ENCODE results near the gene PLBD2.
"Not testable (repeated sequence)": the region's sequence is repeated elsewhere in the genome, so short reads cannot be mapped to it uniquely, and the experiment has no call there.

Gene PLBD2

DNA sequence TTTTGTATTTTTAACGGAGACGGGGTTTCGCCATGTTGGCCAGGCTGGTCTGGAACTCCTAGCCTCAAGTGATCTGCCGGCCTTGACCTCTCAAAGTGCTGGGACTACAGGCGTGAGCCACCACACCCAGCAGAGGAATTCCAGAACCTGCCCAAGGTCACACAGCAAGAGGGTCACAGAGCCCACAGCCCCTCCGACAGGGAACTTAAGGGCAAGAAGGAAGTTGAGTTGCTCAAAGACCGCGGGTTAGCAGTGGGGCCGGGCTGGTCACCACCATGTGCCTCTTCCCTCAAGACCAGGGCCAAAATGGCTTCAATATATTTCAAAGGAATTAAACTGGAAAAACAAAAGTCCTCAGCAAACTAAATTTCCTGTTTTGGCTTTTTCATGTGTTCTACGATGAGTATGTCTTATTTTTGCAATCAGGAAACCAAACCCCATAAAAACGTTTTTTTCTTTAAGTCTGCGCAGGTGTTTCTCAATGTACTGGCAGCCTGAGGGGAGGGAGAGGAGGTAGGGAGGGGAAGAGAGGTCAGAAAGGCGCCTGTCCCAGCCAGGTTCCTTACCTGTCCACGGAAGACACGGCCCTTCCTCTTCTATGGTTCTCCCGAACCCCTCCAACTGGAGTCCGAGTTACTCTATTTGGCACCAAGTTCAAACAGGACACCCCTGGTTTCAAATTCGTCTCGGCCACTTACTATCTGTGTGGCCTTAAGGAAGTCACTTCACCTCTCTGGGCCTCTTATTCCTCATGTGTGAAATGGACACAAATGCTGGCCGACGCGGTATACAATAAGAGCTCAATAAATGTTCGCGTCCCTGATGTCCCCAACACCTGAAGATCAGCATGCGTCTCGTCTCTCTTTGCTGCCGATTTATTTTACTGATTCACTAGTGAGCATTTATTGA is 24.3 kb upstream of the PLBD2 start:
- DNase-seq (ENCODE audit: low read depth) = no peak

DNA sequence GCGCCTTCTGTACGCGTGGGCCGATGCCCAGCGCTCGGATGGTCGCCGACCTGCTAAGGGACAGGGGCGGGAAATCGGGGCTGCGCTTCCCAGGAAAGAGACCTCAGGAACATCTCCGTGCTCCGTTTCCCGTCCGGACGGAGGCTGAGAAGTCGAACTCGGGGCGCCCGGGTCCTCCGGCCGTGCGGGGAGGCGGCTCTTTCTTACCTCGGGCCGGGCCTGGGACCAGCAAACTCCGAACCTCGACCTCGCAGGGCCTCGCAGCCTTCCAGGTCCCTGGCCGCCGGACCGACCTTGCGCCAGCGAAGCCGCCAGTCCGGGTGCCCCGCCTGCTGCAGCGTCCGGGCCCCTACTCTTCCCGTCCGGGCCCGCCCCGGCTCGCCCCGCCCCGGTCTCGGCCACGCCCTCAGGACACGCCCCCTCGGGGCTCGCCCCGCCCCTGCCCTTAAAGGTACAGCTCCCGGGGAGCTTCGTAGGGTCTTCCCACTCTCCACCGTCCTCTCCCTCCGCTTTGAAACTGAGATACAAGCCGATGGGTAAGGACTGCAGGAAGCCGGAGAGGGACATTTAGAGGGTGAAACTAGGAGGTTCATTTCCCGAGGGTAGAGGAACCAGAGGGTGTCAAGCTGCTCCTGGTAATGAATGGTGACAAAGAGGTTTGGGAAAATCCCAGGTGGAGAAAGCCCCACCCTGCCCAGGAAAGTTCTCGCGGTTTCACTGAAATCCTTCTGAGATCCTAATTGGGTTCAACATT is 23.4 kb upstream of the PLBD2 start, which contains the start of gene SLC8B1:
Gene SLC8B1 (minus strand): TSS at position 324 of the 754 bp plus-strand sequence. CDS start 2,231 bp downstream, outside the sequence.
- DNase-seq (ENCODE audit: low read depth) = peak; percentile 84

DNA sequence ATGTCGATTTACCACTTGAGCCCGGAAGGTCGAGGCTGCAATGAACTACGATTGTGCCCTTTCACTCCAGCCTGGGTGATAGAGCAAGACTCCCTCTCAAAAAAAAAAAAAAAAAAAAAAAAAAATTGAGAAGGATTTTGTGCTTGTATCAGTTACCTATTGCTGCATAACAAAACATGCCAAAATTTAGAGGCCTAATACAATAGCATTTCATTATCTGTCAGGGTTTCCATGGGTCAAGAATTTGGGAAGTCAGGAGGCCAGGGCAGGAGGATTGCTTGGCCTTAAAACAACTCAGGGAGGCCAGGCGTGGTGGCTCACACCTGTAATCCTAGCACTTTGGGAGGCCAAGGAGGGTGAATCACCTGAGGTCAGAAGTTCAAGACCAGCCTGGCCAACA is 18.8 kb upstream of the PLBD2 start:
- DNase-seq (ENCODE audit: low read depth) = no peak

DNA sequence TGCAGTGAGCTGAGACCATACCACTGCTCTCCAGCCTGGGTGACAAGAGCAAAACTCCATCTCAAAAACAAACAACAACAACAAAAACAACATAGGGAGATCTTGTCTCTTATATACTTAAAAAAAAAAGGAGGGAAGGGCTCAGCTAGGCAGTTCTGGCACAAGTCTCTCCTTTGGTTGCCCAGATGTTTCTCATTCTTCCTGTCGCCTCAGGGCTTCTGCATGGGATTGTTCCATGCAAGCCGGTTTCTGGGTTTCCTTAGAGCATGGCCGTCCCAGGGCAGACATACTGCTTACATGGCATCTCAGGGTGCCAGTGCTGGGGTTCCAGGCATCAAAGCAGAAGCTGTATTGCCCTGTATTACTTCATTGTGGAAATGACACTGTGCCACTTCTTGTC is 18.3 kb upstream of the PLBD2 start:
- no peak for DNase-seq (ENCODE audit: low read depth)

DNA sequence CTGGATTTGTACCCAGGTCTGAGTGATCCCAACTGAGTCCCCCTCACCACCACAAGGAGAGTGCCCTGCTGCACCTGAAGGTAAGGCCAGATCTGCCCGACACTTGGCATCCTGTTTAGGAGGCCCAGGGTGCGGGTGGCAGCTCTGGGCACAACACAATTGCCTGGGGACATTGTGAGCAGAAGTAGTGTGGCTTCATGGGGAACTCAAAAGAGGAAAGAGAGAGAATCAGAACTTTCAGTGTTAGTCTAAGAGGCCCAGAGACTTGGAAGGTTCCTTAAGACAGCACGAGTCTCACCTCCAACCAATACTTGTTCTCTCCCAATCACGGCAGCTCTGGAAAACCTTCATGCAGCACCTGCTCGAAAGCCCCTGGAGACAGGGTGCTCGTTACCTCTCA is 16.9 kb upstream of the PLBD2 start:
- DNase-seq (ENCODE audit: low read depth) = no peak

DNA sequence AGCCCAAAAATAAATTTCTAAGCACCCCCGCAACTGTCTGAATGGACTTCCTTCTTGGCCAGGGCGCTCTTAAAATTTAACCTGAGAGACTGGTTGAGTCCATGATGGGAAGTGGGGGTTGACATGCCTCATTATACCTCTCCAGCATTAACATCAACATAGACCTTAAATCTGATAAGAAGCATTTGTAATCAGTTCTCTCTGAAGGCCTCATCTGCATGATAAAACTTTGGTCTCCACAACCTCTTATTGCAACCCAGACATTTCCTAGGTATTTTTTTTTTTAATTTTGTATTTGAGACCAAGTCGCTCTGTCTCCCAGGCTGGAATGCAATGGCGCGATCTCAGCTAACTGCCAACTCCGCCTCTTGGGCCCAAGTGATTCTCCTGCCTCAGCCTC is 13.1 kb upstream of the PLBD2 start:
- DNase-seq (ENCODE audit: low read depth) = no peak

DNA sequence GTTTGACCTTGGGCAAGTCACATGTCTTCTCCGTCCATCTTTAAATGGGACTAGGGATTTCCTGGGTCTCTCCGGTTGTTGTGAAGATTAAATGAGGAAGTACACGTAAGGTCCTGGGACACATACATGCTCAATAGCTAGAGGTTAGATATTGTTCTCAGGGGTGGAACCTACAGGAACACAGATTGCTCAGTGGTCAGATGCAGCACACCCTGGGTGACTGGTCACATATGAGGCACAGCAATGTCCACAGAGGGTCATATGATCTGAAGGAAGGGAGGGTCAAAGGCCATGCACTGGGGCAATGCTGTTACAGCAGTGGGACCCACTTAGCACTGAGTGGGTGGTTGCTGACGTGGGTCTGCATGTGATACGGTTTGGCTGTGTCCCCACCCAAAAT is 12.0 kb upstream of the PLBD2 start:
- DNase-seq (ENCODE audit: low read depth) = no peak

DNA sequence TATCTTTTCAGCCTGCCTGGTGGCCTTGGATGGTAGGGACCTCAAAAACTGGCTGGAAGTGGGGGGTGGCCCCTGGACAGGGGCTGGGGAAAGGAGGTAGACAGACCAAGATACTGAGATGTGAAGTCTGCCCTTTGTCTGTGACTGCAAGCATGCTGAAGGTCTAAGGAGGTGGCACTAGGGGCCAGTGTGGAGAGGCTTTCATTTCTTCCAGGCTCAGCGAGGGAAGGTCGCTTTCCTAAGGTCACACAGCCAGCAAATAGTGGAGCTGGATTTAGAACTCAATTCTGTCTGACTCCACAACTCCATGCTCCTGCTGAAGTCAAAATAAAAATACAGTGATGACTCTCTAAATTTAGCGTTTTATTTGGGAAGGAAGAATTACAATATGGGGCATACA is 11.3 kb upstream of the PLBD2 start:
- no peak for DNase-seq (ENCODE audit: low read depth)

DNA sequence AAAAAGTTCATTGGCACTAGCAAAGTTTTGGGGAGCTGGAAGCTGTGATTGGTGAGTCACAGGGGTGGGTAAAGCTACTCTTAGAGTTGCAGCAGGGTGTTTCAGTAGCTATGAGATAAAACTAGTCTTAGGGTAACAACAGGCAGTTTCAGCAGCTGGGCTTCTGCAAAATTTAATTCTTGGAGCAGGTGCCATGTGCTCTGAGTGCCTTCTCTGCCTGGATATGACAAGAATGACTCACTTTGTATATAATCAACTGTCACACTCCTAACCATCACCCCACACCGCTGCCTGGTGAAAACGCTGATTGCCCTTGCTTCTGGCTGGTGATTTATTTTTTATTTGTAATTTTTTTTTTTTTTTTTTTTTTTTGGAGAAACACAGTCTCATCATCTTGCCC is 10.5 kb upstream of the PLBD2 start:
- no peak for DNase-seq (ENCODE audit: low read depth)

DNA sequence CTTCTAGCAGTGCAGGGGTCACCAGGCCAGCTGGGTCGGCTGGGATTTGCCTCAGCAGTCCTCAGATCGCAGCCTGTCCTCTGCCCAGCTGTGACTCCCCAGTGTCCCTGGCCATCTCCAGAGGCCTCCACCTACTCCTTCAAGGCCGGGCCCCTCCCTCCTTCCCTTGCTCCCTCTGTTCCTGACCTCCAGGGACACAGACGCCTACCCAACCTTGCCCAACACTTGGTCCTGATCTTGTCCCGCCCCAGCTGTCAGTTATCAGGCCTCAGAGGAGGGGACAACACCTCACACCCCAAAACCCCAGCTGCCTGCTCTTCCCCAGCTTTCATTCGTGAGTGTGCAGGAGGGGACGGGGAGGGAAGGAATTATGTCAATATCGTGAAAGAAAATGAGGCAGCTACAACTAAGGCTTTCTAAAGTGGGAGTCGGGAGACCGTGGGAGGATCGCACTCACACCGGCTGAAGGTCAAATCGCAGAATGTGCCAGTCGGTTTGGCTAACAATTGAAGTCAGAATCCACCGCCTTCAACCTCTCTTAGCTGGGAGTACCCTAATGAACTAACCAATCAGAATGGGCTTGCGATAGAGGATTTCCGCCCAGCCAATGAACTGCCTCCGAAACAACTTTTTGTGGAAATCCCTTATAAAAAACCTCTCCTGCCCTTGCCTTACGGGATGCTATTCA is 9.4 kb upstream of the PLBD2 start:
- no peak for DNase-seq (ENCODE audit: low read depth)

DNA sequence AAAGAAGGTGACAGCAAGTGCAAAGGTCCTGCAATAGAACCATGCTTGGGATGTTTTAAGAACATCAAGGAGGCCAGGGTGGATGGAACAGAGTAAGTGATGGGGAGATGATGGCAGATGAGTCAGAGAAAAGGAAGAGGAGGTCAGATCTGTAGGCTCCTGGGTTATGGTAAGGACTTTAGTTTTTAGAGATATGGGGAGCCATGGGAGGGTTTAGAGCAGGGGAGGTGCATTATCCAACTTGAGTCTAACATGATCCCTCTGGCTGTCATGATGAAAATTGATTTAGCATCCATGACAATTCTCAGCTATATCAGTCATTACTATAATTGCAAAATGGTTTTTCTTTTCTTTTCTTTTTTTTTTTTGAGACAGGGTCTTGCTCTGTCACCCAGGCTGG is 7.3 kb upstream of the PLBD2 start:
- DNase-seq (ENCODE audit: low read depth) = no peak

DNA sequence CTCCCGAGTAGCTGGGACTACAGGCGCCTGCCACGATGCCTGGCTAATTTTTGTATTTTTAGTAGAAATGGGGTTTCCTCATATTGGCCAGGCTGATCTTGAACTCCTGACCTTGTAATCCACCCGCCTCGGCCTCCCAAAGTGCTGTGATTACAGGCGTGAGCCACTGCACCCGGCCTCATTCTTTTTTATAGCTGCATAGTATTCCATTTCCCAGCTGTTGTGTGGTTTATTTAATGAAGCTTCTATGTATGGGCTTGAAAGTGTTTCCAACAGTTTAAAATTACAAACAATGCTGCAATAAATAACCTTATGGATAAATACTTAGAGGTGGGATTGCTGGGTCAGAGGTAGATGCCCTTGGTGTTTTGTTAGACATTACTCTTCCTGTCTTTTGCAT is 4.2 kb upstream of the PLBD2 start:
- DNase-seq (ENCODE audit: low read depth) = not testable (repeated sequence)

DNA sequence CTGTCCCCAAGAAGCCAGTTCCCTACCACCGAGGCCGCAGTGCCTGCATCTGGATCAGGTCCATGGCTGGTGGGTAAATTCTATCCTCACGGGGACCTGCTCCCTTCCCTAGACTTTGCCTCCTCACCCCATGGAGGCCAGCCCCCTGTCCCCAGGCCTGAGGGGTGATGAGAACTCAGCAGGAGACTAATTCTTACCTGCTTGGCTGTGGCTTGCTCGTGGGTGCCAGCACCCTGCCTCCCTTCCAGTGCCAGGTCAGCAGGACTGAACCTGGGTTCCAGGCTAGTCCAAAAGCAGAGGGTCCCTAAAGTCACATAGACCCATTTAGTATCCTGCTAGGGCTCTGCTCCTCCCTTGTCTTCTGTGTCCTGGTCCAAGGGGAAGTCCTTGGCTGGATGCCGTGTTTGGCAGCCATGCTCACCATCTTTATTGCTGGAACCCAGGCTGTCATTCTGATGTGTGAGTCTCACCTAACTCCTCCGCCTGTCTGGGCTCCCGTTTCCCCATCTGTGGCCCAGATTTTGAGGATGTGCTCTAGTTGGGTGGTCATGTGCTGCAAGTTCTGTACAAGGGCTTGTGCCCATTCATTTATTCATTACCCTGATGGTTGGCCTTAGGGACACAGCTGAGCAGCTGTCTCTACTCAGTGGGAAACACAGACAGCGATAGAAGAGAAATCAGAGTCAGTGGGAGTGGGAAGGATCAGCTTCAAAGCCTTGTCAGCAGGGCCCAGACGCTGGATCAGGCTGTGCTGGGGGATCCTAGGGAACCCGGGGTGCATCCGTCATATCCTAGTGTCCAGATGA is 949 bp downstream of the PLBD2 start:
- no peak for DNase-seq (ENCODE audit: low read depth)

DNA sequence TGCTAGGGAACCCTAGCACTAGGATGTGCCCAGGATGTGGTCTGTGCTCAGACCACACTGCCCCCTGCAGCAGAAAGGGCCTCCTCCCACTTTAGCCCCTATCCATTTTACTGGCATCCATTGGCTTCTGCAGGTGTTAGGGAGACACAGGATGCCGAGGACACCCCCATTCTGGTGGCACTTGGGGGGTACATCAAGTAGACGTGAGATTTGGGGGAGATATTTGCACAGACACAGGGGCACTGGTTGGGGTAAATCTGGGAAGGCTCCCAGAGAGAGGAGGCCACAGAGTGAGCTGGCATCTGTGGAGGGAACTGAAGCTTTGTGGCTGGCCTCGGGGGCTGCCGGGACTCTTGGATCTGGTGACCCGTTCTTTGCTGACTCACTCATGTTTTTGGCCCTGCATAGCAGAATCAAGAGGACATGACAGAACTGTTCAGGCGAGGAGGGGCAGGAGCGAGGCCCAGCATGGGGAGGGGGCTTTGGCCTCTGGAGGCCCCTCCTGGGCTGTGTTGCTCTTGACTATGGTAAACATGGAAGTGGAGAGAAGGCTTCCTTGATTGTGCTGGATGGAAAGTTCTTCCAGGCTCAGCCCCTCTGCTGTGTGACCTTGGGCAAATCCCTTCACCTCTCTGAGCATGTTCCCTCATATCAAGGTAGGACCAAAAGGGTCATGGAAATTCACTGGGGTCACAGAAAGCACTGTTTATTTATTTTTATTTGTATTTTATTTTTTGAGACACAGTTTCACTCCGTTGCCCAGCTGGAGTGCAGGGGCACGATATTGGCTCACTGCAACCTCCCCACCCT is 1.8 kb downstream of the PLBD2 start:
- DNase-seq (ENCODE audit: low read depth) = no peak

DNA sequence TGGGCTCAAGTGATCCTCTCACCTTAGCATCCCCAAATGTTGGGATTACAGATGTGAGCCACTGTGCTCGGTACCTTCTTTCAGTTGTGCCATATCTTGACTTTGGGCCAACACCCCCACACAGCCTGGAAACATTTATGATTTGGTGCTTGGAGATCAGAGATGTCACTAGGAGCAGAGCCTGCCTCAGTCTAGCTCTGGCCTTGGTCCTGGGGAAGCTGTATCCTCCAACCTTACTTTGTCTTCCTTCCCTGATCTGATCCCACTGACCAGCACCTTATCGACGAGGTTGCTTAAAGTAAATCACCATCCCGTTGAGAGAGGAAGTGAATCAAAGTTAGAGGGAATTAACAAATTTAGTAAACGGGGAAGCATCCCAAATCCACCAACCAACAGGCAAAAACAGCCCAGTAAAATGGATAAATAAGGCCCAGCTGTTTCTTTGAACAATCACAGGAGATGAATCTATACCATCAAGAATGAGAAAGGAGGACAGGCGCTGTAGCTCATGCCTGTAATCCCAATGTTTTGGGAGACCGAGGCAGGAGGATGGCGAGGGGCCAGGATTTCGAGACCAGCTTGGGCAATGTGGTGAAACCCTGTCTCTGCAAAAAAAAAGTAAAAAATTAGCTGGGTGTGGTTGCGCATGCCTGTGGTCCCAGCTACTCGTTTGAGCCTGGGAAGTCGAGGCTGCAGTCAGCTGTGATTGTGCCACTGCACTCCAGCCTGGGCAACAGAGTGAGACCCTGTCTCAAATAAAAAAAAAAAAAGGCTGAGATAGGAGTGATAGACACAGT is 3.4 kb downstream of the PLBD2 start:
- no peak for DNase-seq (ENCODE audit: low read depth)

DNA sequence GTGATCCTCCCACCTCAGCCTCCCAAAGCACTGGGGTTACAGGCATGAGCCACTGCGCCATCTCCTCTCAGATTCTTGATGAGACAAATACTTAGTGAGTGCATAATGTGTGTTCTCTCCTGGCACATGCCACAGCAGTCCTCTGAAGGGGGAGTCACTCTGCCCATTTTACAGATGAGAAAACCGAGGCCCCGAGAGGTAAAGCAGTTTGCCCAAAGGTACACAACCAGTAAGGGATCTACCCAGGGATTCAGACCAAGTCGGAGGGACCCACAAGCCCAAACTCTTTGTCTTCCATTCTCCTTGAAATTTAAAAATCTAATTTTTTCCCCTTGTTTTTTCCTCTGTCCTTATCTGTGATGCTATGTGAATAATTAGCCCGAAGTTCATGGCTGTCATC is 6.3 kb downstream of the PLBD2 start:
- DNase-seq (ENCODE audit: low read depth) = no peak

DNA sequence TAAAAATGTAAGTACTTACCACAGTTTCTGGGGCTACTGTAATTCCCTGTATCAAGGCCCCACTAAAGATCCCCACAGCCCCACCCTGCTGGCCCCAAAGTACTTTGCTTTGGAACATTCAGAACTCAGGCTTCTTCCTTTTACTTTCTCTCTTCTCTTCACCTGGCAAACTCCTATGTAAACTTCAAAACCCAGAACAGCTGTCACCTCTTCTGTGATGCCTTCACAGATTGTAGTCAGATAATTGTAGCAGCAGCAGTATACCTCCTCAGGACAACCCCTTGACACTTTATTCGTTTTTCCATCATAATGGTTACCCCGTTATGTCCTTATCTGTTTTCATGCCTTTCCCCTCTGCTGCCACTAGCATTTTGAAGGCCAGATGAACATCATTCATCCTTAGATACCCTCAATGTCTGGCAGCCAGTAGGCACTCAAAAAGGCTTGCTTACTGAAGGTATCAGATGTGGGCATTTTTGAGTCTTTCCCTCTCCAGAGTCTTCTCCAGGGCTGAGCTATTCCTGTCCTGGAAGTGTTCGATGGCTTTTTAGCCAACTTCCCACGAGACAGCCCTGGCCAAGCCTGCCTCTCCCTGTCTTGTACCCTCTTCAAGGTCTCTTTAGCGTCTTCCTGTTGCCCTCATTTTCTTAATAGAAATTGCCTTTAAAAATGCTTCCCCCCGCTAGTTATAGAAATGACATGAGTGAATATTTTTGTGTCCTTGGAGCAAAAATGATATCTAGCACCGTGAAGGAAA is 7.4 kb downstream of the PLBD2 start:
- no peak for DNase-seq (ENCODE audit: low read depth)

DNA sequence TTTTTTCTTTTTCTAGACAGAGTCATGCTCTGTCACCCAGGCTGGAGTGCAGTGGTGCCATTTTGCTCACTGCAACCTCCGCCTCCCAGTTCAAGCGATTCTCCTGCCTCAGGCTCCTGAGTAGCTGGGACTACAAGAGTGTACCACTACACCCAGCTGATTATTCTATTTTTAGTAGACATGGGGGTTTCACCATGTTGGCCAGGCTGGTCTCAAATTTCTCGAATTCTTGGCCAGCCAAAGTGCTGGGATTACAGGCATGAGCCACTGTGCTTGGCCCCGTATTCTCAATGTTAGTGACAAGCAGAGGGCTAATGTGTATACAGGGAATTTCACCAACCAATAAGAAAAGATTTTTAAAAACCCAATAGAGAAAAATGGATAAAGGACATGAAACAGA is 8.4 kb downstream of the PLBD2 start:
- no peak for DNase-seq (ENCODE audit: low read depth)

DNA sequence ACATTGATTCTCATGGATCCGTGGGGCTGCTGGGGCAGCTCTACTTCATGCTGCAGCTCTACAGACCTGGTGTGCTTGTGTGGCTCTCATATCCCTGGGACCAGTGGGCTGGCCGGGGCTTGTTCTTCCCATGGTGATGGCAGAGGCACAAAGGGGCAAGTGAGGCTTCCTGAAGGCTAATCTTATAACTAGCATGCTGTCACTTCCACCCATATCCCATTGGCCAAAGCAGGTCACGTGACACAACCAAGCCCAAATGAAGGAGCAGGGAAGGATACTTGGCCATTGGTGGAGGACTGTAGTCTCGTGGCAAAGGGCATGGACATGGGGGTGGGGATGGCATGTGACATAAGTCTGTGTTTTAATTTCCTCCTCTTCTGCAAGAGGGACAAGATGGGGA is 9.9 kb downstream of the PLBD2 start:
- DNase-seq (ENCODE audit: low read depth) = no peak
